GM18519 (cell line): Measurements from ENCODE around the gene FAM184A.
"Not testable (repeated sequence)": the region's sequence is repeated elsewhere in the genome, so short reads cannot be mapped to it uniquely, and the experiment has no call there.

Source experiments
- ATAC-seq: cut with Tn5 transposase; IDR thresholded peaks from one replicate; pipeline ENCODE4 v1.9.1; 2021; ENCODE audit warnings: mild to moderate bottlenecking, moderate library complexity; ENCODE audit not compliant: unreplicated experiment, low FRiP score

FAM184A gene

GRCh38 chr6:119097815-119098361, 19.4 kb upstream of the FAM184A start:
- not testable (repeated sequence) for ATAC-seq

- no peak for ATAC-seq
Measured at GRCh38 chr6:119096721-119097565, 18.5 kb upstream of the FAM184A start.

- no peak for ATAC-seq
Measured at GRCh38 chr6:119090256-119090655, 11.8 kb upstream of the FAM184A start.

GRCh38 chr6:119084784-119085183, 6.3 kb upstream of the FAM184A start:
- no peak for ATAC-seq

GRCh38 chr6:119083007-119083406, 4.5 kb upstream of the FAM184A start:
- ATAC-seq = no peak

GRCh38 chr6:119079283-119079809, 882 bp upstream of the FAM184A start:
- no peak for ATAC-seq

GRCh38 chr6:119077643-119078375, 655 bp downstream of the FAM184A start:
- no peak for ATAC-seq

- no peak for ATAC-seq
Measured at GRCh38 chr6:119077391-119077642, 1.1 kb downstream of the FAM184A start.

- no peak for ATAC-seq
Measured at GRCh38 chr6:119076576-119077390, 1.7 kb downstream of the FAM184A start.

GRCh38 chr6:119076173-119076572, 2.3 kb downstream of the FAM184A start:
- no peak for ATAC-seq

- ATAC-seq = no peak
Measured at GRCh38 chr6:119075200-119075981, 3.1 kb downstream of the FAM184A start.

- no peak for ATAC-seq
Measured at GRCh38 chr6:119073307-119074051, 5.0 kb downstream of the FAM184A start.

- no peak for ATAC-seq
Measured at GRCh38 chr6:119071576-119071975, 6.9 kb downstream of the FAM184A start.

GRCh38 chr6:119067091-119067490, 11.4 kb downstream of the FAM184A start:
- ATAC-seq = no peak

GRCh38 chr6:119066517-119066916, 11.9 kb downstream of the FAM184A start:
- ATAC-seq = no peak

- ATAC-seq = no peak
Measured at GRCh38 chr6:119065955-119066354, 12.5 kb downstream of the FAM184A start.

GRCh38 chr6:119065382-119065781, 13.1 kb downstream of the FAM184A start:
- no peak for ATAC-seq

- no peak for ATAC-seq
Measured at GRCh38 chr6:119063491-119063890, 15.0 kb downstream of the FAM184A start.

- no peak for ATAC-seq
Measured at GRCh38 chr6:119061215-119061614, 17.2 kb downstream of the FAM184A start.
